MM.1S (cell line): ENCODE data around the gene CCDC158.

Experiments
- DNase-seq: peaks from one replicate; pipeline ENCODE4 v3.0.0-alpha.2; 2015
- H2AFZ ChIP-seq: fragments of 300-600 bp; sonication (generic); 2 replicates; pipeline ENCODE4 v1.6.0; 2016; ENCODE audit warnings: antibody characterized with exemption, low read length
- H3F3A ChIP-seq: fragments of 300-600 bp; sonication (generic); 2 replicates; pipeline ENCODE4 v1.6.1; 2016; ENCODE audit warnings: mild to moderate bottlenecking, antibody characterized with exemption, low read length, moderate library complexity, mixed read lengths; ENCODE audit not compliant: insufficient read depth
- H3K27ac ChIP-seq: fragments of 300-600 bp; sonication (generic); 2 replicates; pipeline ENCODE4 v1.5.1; 2016; ENCODE audit warnings: mild to moderate bottlenecking, low read length
- H3K27me3 ChIP-seq: fragments of 300-600 bp; sonication (generic); replicated peaks from 2 replicates; pipeline ENCODE4 v1.6.0; 2016; ENCODE audit warnings: low read length; ENCODE audit not compliant: insufficient read depth
- H3K36me3 ChIP-seq: fragments of 300-600 bp; sonication (generic); replicated peaks from 2 replicates; pipeline ENCODE4 v1.6.1; 2016; ENCODE audit warnings: mild to moderate bottlenecking, low read length, mixed read lengths; ENCODE audit not compliant: insufficient read depth
- H3K4me1 ChIP-seq: fragments of 300-600 bp; sonication (generic); 2 replicates; pipeline ENCODE4 v1.6.1; 2016; ENCODE audit warnings: low read length, mixed read lengths
- H3K4me2 ChIP-seq: fragments of 300-600 bp; sonication (generic); 2 replicates; pipeline ENCODE4 v1.6.0; 2016; ENCODE audit warnings: low read depth, low read length
- H3K4me3 ChIP-seq: fragments of 300-600 bp; sonication (generic); 2 replicates; pipeline ENCODE4 v1.5.1; 2016; ENCODE audit warnings: low read length, mixed read lengths
- H3K79me2 ChIP-seq: fragments of 300-600 bp; sonication (generic); 2 replicates; pipeline ENCODE4 v1.6.1; 2016; ENCODE audit warnings: mixed run types, low read length, mixed read lengths
- H3K9ac ChIP-seq: fragments of 300-600 bp; sonication (generic); 2 replicates; pipeline ENCODE4 v1.6.1; 2016; ENCODE audit warnings: low read length, mixed read lengths
- H3K9me2 ChIP-seq: fragments of 300-600 bp; sonication (generic); replicated peaks from 2 replicates; pipeline ENCODE4 v1.6.1; 2016; ENCODE audit warnings: mild to moderate bottlenecking, low read length, mixed read lengths; ENCODE audit not compliant: insufficient read depth
- H3K9me3 ChIP-seq: fragments of 300-600 bp; sonication (generic); replicated peaks from 2 replicates; pipeline ENCODE4 v1.6.1; 2016; ENCODE audit warnings: mild to moderate bottlenecking, low read length, mixed read lengths; ENCODE audit not compliant: insufficient read depth
- H4K20me1 ChIP-seq: fragments of 300-600 bp; sonication (generic); 2 replicates; pipeline ENCODE4 v1.6.1; 2016; ENCODE audit warnings: mild to moderate bottlenecking, low read length, moderate library complexity, mixed read lengths; ENCODE audit not compliant: insufficient read depth
- EZH2 ChIP-seq: fragments of 300-600 bp; sonication (generic); optimal IDR thresholded peaks from 2 replicates; pipeline ENCODE3; 2017; ENCODE audit warnings: low read depth, mild to moderate bottlenecking, antibody characterized with exemption, low read length, mixed read lengths
- EZH2phosphoT487 ChIP-seq: fragments of 300-600 bp; sonication (generic); IDR thresholded peaks from 2 replicates; pipeline ENCODE4 v1.6.1; 2018; ENCODE audit warnings: antibody characterized with exemption, low read length
- TF ChIP-seq, protein P1 (sequence below): fragments of 300-600 bp; sonication (generic); IDR thresholded peaks from 2 replicates; pipeline ENCODE4 v1.5.1; 2016; ENCODE audit warnings: antibody characterized with exemption, low read length, mixed read lengths

Gene CCDC158

DNA sequence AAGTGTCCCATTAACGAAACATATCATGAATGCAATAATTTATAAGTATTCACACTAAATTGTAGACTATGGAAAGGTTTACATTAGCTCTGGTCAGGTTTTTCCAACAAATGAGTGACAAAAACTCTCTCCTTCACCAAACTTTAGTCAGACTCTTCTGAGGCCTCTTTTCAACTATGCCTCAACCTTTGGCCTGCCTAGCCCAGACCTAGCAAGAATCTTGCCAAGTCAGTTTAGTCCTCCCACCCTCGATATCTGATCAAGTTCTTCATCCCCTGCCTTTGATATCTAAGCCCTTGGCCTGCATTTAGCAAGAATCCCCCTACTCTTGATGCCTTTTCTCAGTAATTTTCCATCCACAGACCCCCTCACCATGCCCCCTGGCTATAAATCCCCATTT, 37.9 kb downstream of the CCDC158 start:
- Histone ChIP-seq H3K79me2 (no peaks in the 10 kb centered on the region), H3K4me3 (no peak overlapping the region), H3K4me2 (peak overlapping the region; percentile 24; the same call in 1 of the 2 replicates), H3K9ac (no peak overlapping the region), H3K4me1 (peaks cover 10% of the 10 kb centered on the region), H3K27me3 (no peaks in the 10 kb centered on the region), H3K9me2 (no peaks in the 10 kb centered on the region), H3K9me3 (no peaks in the 10 kb centered on the region), H3F3A (no peaks in the 10 kb centered on the region), H2AFZ (no peak overlapping the region), H3K27ac (no peak overlapping the region), H4K20me1 (no peaks in the 10 kb centered on the region), H3K36me3 (no peaks in the 10 kb centered on the region)
- no peak for DNase-seq
- TF ChIP-seq EZH2, result no peak
- TF ChIP-seq, protein P1, sequence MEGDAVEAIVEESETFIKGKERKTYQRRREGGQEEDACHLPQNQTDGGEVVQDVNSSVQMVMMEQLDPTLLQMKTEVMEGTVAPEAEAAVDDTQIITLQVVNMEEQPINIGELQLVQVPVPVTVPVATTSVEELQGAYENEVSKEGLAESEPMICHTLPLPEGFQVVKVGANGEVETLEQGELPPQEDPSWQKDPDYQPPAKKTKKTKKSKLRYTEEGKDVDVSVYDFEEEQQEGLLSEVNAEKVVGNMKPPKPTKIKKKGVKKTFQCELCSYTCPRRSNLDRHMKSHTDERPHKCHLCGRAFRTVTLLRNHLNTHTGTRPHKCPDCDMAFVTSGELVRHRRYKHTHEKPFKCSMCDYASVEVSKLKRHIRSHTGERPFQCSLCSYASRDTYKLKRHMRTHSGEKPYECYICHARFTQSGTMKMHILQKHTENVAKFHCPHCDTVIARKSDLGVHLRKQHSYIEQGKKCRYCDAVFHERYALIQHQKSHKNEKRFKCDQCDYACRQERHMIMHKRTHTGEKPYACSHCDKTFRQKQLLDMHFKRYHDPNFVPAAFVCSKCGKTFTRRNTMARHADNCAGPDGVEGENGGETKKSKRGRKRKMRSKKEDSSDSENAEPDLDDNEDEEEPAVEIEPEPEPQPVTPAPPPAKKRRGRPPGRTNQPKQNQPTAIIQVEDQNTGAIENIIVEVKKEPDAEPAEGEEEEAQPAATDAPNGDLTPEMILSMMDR, result no peak
- TF ChIP-seq EZH2phosphoT487, result no peak

DNA sequence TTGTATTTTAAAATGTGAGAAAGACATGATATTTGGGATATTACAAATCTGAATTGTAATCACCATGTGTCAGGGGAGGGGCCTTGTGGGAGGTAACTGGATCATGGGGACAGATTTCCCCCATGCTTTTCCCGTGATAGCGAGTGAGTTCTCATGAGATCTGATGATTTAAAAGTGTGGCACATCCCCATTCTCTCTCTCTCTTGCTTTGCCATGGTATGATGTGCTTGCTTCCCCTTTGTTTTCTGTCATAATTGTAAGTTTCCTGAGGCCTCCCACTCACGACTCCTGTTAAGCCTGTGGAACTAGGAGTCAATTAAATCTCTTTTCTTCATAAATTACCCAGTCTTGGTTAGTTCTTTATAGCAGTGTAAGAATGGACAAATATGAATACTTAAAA, 39.0 kb downstream of the CCDC158 start:
- H3K9me3 ChIP-seq, result no peaks in the 10 kb centered on the region
- no peak overlapping the region for H3K4me2 ChIP-seq

DNA sequence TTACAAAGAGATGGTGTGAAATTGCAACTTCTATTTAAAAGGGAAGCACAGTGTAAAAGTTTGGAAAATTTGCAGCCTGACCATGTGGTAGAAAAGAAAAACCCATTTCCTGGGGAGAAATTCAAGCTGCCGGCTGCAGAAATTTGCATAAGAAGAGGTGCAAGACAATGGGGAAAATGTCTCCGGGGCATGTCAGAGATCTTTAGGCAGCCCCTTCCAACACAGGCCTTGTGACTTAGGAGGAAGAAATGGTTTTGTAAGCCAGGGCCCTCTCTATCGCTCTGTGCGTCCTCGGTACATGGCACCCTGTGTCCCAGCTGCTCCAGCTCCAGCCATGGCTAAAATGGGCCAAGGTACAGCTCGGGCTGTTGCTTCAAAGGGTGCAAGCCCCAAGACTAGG, 40.4 kb downstream of the CCDC158 start:
- no peak overlapping the region for H2AFZ ChIP-seq
- peaks cover 11% of the 10 kb centered on the region for H3K4me1 ChIP-seq
- H3K4me3 ChIP-seq, result no peak overlapping the region
- DNase-seq, result no peak
- H3K9me2 ChIP-seq, result no peaks in the 10 kb centered on the region
- H3K9ac ChIP-seq, result no peak overlapping the region
- H3F3A ChIP-seq, result no peaks in the 10 kb centered on the region
- H4K20me1 ChIP-seq, result no peaks in the 10 kb centered on the region
- no peak overlapping the region for H3K27ac ChIP-seq
- H3K36me3 ChIP-seq, result no peaks in the 10 kb centered on the region
- H3K4me2 ChIP-seq, result no peak overlapping the region
- TF ChIP-seq EZH2phosphoT487 (no peak), EZH2 (no peak)
- TF ChIP-seq, protein P1, result no peak
- H3K9me3 ChIP-seq, result no peaks in the 10 kb centered on the region
- no peaks in the 10 kb centered on the region for H3K79me2 ChIP-seq
- no peaks in the 10 kb centered on the region for H3K27me3 ChIP-seq

More for the DNA sequence above, 39.0 kb downstream of the CCDC158 start:
- Histone ChIP-seq H3K9ac (no peak overlapping the region), H3K27me3 (no peaks in the 10 kb centered on the region), H3K36me3 (no peaks in the 10 kb centered on the region), H4K20me1 (no peaks in the 10 kb centered on the region), H3K27ac (no peak overlapping the region), H3F3A (no peaks in the 10 kb centered on the region), H3K9me2 (no peaks in the 10 kb centered on the region), H3K79me2 (no peaks in the 10 kb centered on the region), H3K4me1 (peaks cover 10% of the 10 kb centered on the region), H2AFZ (no peak overlapping the region), H3K4me3 (no peak overlapping the region)
- no peak for TF ChIP-seq EZH2phosphoT487
- no peak for TF ChIP-seq EZH2
- TF ChIP-seq, protein P1, result no peak
- DNase-seq, result no peak
